SU-DHL-6 (cell line): ENCODE data around the gene TUBA1A.

Experiments used
- EZH2phosphoT487 ChIP-seq: fragments of 200-600 bp; sonication (generic), shearing (Covaris generic); conservative IDR thresholded peaks from 2 replicates; pipeline ENCODE4 v1.6.1; 2018; ENCODE audit warnings: mild to moderate bottlenecking, antibody characterized with exemption, low read length, moderate library complexity, mixed read lengths
- TF ChIP-seq, protein P1 (sequence below): fragments of 200-600 bp; sonication (generic); IDR thresholded peaks from one replicate; pipeline ENCODE4 v1.5.1; 2017; ENCODE audit warnings: antibody characterized with exemption, mild to moderate bottlenecking, low read length, moderate library complexity; ENCODE audit not compliant: insufficient read depth, poor library complexity, severe bottlenecking

DNA sequence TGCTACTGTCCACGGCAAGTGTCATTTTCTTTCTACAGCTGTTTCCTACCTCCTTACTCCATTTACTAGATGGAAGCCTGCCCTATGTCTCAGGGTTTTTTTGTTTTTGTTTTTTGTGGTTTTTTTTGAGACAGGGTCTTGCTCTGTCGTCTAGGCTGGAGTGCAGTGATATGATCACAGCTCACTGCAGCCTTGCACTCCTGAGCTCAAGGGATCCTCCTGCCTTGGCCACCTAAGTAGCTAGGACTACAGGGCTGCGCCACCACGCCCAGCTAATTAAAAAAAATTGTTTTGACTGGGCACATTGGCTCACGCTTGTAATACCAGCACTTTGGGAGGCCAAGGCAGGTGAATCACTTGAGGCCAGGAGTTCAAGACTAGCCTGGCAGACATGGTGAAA, 14.7 kb downstream of the TUBA1A start:
- TF ChIP-seq EZH2phosphoT487, result no peak
- TF ChIP-seq, protein P1, sequence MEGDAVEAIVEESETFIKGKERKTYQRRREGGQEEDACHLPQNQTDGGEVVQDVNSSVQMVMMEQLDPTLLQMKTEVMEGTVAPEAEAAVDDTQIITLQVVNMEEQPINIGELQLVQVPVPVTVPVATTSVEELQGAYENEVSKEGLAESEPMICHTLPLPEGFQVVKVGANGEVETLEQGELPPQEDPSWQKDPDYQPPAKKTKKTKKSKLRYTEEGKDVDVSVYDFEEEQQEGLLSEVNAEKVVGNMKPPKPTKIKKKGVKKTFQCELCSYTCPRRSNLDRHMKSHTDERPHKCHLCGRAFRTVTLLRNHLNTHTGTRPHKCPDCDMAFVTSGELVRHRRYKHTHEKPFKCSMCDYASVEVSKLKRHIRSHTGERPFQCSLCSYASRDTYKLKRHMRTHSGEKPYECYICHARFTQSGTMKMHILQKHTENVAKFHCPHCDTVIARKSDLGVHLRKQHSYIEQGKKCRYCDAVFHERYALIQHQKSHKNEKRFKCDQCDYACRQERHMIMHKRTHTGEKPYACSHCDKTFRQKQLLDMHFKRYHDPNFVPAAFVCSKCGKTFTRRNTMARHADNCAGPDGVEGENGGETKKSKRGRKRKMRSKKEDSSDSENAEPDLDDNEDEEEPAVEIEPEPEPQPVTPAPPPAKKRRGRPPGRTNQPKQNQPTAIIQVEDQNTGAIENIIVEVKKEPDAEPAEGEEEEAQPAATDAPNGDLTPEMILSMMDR, result no peak
